Neural crest cell (in vitro differentiated cells): Measurements from ENCODE around the gene PSMC2. TPM values are rescaled to one million over a fixed set of nuclear protein-coding genes. Genes with fewer than 3 reads are reported as not detected.

Experiments used
- DNase-seq: peaks from one replicate; pipeline ENCODE4 v3.0.0; 2021; ENCODE audit warnings: low read depth, mixed read lengths, low spot score
- H3K27ac Mint-ChIP-seq: one replicate; pipeline ENCODE4 v1.8.0; 2021; ENCODE audit warnings: mild to moderate bottlenecking, mixed read lengths; ENCODE audit not compliant: unreplicated experiment
- H3K27me3 Mint-ChIP-seq: 2 replicates; pipeline ENCODE4 v1.8.0; 2021; ENCODE audit warnings: low read depth, mild to moderate bottlenecking, mixed read lengths
- H3K36me3 Mint-ChIP-seq: 2 replicates; pipeline ENCODE4 v1.8.0; 2021; ENCODE audit warnings: low read depth, mild to moderate bottlenecking, mixed read lengths
- H3K4me1 Mint-ChIP-seq: 2 replicates; pipeline ENCODE4 v1.8.0; 2021; ENCODE audit warnings: mixed read lengths
- H3K4me3 Mint-ChIP-seq: one replicate; pipeline ENCODE4 v1.8.0; 2021; ENCODE audit warnings: mild to moderate bottlenecking, mixed read lengths
- H3K9me3 Mint-ChIP-seq: 2 replicates; pipeline ENCODE4 v1.8.0; 2021; ENCODE audit warnings: mixed read lengths
- CTCF ChIP-seq: fragments of 200-600 bp; sonication (generic); conservative IDR thresholded peaks from 2 replicates; pipeline ENCODE4 v1.5.0; 2021; ENCODE audit warnings: antibody characterized with exemption, mild to moderate bottlenecking
- total RNA-seq: library from RNA; stranded (reverse); gene quantifications from 2 replicates; pipeline ENCODE4 v1.2.1, GENCODE V29; 2021

Gene PSMC2
- total RNA-seq, 1 donor from 2014 or later: 122 TPM

- Mint-ChIP-seq H3K4me1 (no peaks in the 10 kb centered on the region), H3K9me3 (no peaks in the 10 kb centered on the region), H3K27ac (no peak overlapping the region), H3K27me3 (peaks cover 16% of the 10 kb centered on the region), H3K36me3 (no peaks in the 10 kb centered on the region), H3K4me3 (no peak overlapping the region)
- no peak for TF ChIP-seq CTCF
- DNase-seq: no peak
Observed at GRCh38 chr7:103387242-103387641, 39.8 kb downstream of the PSMC2 start.

GRCh38 chr7:103388469-103389140, 41.2 kb downstream of the PSMC2 start:
- Mint-ChIP-seq H3K4me3 (no peak overlapping the region), H3K9me3 (no peaks in the 10 kb centered on the region), H3K4me1 (no peaks in the 10 kb centered on the region), H3K27ac (no peak overlapping the region), H3K27me3 (peaks cover 16% of the 10 kb centered on the region), H3K36me3 (no peaks in the 10 kb centered on the region)
- DNase-seq: no peak
- no peak for TF ChIP-seq CTCF

- H3K27ac Mint-ChIP-seq: no peak overlapping the region
- H3K4me1 Mint-ChIP-seq: no peaks in the 10 kb centered on the region
- no peaks in the 10 kb centered on the region for H3K36me3 Mint-ChIP-seq
- no peak for DNase-seq
- peaks cover 16% of the 10 kb centered on the region for H3K27me3 Mint-ChIP-seq
- no peak overlapping the region for H3K4me3 Mint-ChIP-seq
- TF ChIP-seq CTCF: no peak
- no peaks in the 10 kb centered on the region for H3K9me3 Mint-ChIP-seq
Observed at GRCh38 chr7:103389263-103389662, 41.8 kb downstream of the PSMC2 start.

GRCh38 chr7:103391150-103391549, 43.7 kb downstream of the PSMC2 start:
- Mint-ChIP-seq H3K4me1 (no peaks in the 10 kb centered on the region), H3K9me3 (no peaks in the 10 kb centered on the region), H3K27ac (no peak overlapping the region), H3K27me3 (peaks cover 16% of the 10 kb centered on the region), H3K4me3 (no peak overlapping the region), H3K36me3 (no peaks in the 10 kb centered on the region)
- no peak for DNase-seq
- no peak for TF ChIP-seq CTCF

GRCh38 chr7:103391976-103392375, 44.5 kb downstream of the PSMC2 start:
- peaks cover 18% of the 10 kb centered on the region for H3K27me3 Mint-ChIP-seq
- H3K9me3 Mint-ChIP-seq: no peaks in the 10 kb centered on the region
- H3K4me3 Mint-ChIP-seq: no peak overlapping the region
- H3K27ac Mint-ChIP-seq: no peak overlapping the region
- no peak for TF ChIP-seq CTCF
- DNase-seq: no peak
- H3K4me1 Mint-ChIP-seq: no peaks in the 10 kb centered on the region
- H3K36me3 Mint-ChIP-seq: no peaks in the 10 kb centered on the region
